ENCODE data around the gene BRI3BP. TPM values are rescaled to one million over a fixed set of nuclear protein-coding genes. Genes with fewer than 3 reads are reported as not detected.

Gene BRI3BP
- polyA plus RNA-seq, 3 donors: 4.4 to 6.9 (median 5.0) TPM

DNA sequence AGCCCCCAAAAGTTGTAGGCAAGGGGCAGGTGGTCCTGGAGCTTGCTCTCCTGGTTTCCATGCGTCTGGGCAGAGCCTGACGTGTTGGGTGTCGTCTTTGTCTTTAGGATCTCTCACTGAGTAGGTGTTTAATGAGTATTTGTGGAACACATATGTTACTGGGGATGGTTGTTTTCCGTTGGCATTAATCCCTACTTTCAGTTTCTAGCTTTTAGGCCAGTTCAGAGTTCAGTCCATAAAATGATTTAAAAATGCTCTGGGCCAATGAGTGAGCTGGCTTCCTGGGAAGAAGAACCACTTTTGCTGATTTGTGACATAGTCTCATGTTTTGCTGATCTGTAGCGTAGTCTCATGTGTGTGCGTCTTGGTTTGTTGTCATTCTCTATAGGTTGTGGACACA is 82.7 kb downstream of the BRI3BP start:
- peaks cover 37 to 43% of the 10 kb centered on the region in 2 donors for H3K36me3 Mint-ChIP-seq
- DNase-seq: no peak
- Histone ChIP-seq H3K27ac (ENCODE audit: low read depth in 1 of 2, low read length in 2 of 2) (no peak overlapping the region), H3K4me3 (replicated peaks in 1 of 3; ENCODE audit: low read depth in 2 of 3, low read length in 3 of 3) (no peak overlapping the region), H3K9me3 (replicated peaks in 1 of 2; ENCODE audit: control insufficient read depth in 1 of 2, insufficient read depth in 1 of 2, low read length in 2 of 2) (no peaks in the 10 kb centered on the region), H3K4me1 (ENCODE audit: control insufficient read depth in 1 of 2, insufficient read depth in 2 of 2, low read length in 2 of 2) (no peaks in the 10 kb centered on the region), H2AFZ (ENCODE audit: insufficient read depth, low read depth, low read length, poor library complexity, severe bottlenecking) (no peak overlapping the region), H3K4me2 (replicated peaks; ENCODE audit: extremely low read depth, low read length, poor library complexity, severe bottlenecking) (no peak overlapping the region), H3K36me3 (replicated peaks in 1 of 2; ENCODE audit: control insufficient read depth in 1 of 2, insufficient read depth in 2 of 2, low read length in 2 of 2) (peaks cover 3 to 17% of the 10 kb centered on the region in 2 donors), H3K9ac (ENCODE audit: insufficient read depth, low read length, poor library complexity, severe bottlenecking) (no peak overlapping the region), H3K79me2 (ENCODE audit: insufficient read depth, low read length) (no peaks in the 10 kb centered on the region), H4K20me1 (ENCODE audit: insufficient read depth, low read length) (no peaks in the 10 kb centered on the region), H3K27me3 (ENCODE audit: control insufficient read depth in 2 of 2, insufficient read depth in 2 of 2, low read length in 2 of 2) (no peaks in the 10 kb centered on the region)
- H3K9me3 Mint-ChIP-seq: peaks cover 0 to 2% (median 0%) of the 10 kb centered on the region in 7 donors
- no peak for TF ChIP-seq CTCF (IDR thresholded peaks at IDR 0.05)
- peaks cover 0 to 2% (median 0%) of the 10 kb centered on the region in 3 donors for H3K27me3 Mint-ChIP-seq (ENCODE audit: low read depth in 3 of 3)
- intact Hi-C loops (cut with micrococcal nuclease): no loop called here
- peaks cover 8% of the 10 kb centered on the region for H3K4me1 Mint-ChIP-seq
- H3K27ac Mint-ChIP-seq: no peak overlapping the region
- no peak overlapping the region for H3K4me3 Mint-ChIP-seq
- 88% methylated on average over 2 of the region's 6 CpGs for WGBS (ENCODE audit: insufficient coverage)

GRCh38 chr12:125079084-125079483 is 85.6 kb downstream of the BRI3BP start:
- peaks cover 42 to 44% of the 10 kb centered on the region in 2 donors for H3K36me3 Mint-ChIP-seq
- no peaks in the 10 kb centered on the region for H4K20me1 ChIP-seq (ENCODE audit: insufficient read depth, low read length)
- H3K27me3 Mint-ChIP-seq (ENCODE audit: low read depth in 3 of 3): peaks cover 0 to 2% (median 0%) of the 10 kb centered on the region in 3 donors
- DNase-seq: no peak
- no peak overlapping the region for H3K27ac ChIP-seq (ENCODE audit: low read depth in 1 of 2, low read length in 2 of 2)
- H3K27ac Mint-ChIP-seq: peak overlapping the region in 1 of 7 donors; percentile 36
- no peak overlapping the region for H3K4me2 ChIP-seq (replicated peaks; ENCODE audit: extremely low read depth, low read length, poor library complexity, severe bottlenecking)
- no peak overlapping the region for H3K9ac ChIP-seq (ENCODE audit: insufficient read depth, low read length, poor library complexity, severe bottlenecking)
- no peaks in the 10 kb centered on the region for H3K79me2 ChIP-seq (ENCODE audit: insufficient read depth, low read length)
- H3K36me3 ChIP-seq (replicated peaks in 1 of 2; ENCODE audit: control insufficient read depth in 1 of 2, insufficient read depth in 2 of 2, low read length in 2 of 2): peaks cover 3 to 17% of the 10 kb centered on the region in 2 donors
- H3K4me1 Mint-ChIP-seq: peaks cover 8% of the 10 kb centered on the region
- H3K4me3 Mint-ChIP-seq: no peak overlapping the region
- no peaks in the 10 kb centered on the region for H3K9me3 ChIP-seq (replicated peaks in 1 of 2; ENCODE audit: control insufficient read depth in 1 of 2, insufficient read depth in 1 of 2, low read length in 2 of 2)
- intact Hi-C loops (cut with micrococcal nuclease): no loop called here
- 88% methylated on average over 7 of the region's 10 CpGs for WGBS (ENCODE audit: insufficient coverage)
- H2AFZ ChIP-seq (ENCODE audit: insufficient read depth, low read depth, low read length, poor library complexity, severe bottlenecking): no peak overlapping the region
- no peak for TF ChIP-seq CTCF (IDR thresholded peaks at IDR 0.05)
- H3K9me3 Mint-ChIP-seq: peaks cover 0 to 2% (median 0%) of the 10 kb centered on the region in 7 donors
- H3K27me3 ChIP-seq (ENCODE audit: control insufficient read depth in 2 of 2, insufficient read depth in 2 of 2, low read length in 2 of 2): no peaks in the 10 kb centered on the region
- H3K4me1 ChIP-seq (ENCODE audit: control insufficient read depth in 1 of 2, insufficient read depth in 2 of 2, low read length in 2 of 2): no peaks in the 10 kb centered on the region
- no peak overlapping the region for H3K4me3 ChIP-seq (replicated peaks in 1 of 3; ENCODE audit: low read depth in 2 of 3, low read length in 3 of 3)
